Mesodermal cell (in vitro differentiated cells): ENCODE measurements around the gene RPS21.

ENCODE experiments used
- H3K27ac ChIP-seq: 2 replicates; pipeline ENCODE4 v1.7.0; 2013; ENCODE audit warnings: mild to moderate bottlenecking, low read depth, low read length, moderate library complexity; ENCODE audit not compliant: severe bottlenecking
- H3K36me3 ChIP-seq: 2 replicates; pipeline ENCODE4 v1.7.1; 2013; ENCODE audit warnings: mild to moderate bottlenecking, low read length, moderate library complexity; ENCODE audit not compliant: control insufficient read depth, insufficient read depth
- H3K4me1 ChIP-seq: one replicate; pipeline ENCODE4 v1.7.1; 2013; ENCODE audit warnings: mild to moderate bottlenecking, low read length; ENCODE audit not compliant: insufficient read depth, control insufficient read depth, poor library complexity, severe bottlenecking
- H3K4me3 ChIP-seq: 2 replicates; pipeline ENCODE4 v1.7.0; 2013; ENCODE audit warnings: low read length, control low read depth, mild to moderate bottlenecking; ENCODE audit not compliant: insufficient read depth, poor library complexity, severe bottlenecking; ENCODE audit errors: extremely low read depth
- H3K9me3 ChIP-seq: 2 replicates; pipeline ENCODE4 v1.7.1; 2013; ENCODE audit warnings: mild to moderate bottlenecking, low read length, moderate library complexity; ENCODE audit not compliant: control insufficient read depth
- WGBS, 2 experiments: methylation state at CpG; one replicate each; pipeline ENCODE4 v1.1.5; 2013; ENCODE audit warnings: missing lambda C conversion rate in 2 of 2; ENCODE audit not compliant: insufficient coverage in 2 of 2; 5-methylcytosine and 5-hydroxymethylcytosine counted together

RPS21 gene

DNA sequence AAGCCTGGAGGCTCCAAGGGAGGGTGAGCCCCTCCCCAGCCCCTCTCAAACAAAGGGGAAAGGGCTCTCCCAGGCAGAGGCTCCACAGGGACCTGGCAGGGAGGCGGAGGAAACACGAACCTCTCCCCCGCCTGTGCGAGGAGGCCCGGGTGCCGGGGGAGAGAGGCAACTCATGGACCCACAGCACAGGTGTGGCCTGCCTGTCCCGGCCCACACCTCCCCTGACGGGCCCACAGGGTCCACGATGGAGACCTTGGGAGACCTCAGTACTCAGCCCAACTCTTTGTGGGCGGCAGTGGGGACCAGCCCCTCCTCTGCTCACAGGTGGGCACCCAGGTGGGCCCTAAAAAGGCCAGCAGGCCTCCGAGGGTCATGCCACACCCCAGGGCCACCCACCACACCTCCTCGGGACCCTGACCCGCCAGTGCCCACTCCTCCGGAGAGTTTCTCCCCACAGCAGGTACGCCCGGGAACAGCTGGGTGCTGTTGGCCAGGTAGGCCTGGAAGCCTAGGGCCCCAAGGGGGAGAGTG, 32.0 kb upstream of the RPS21 start:
- H3K4me1 ChIP-seq, result peaks cover 54% of the 10 kb centered on the region
- 65 to 80% methylated on average over 8 to 10 of the region's 16 CpGs for WGBS, 2 experiments

DNA sequence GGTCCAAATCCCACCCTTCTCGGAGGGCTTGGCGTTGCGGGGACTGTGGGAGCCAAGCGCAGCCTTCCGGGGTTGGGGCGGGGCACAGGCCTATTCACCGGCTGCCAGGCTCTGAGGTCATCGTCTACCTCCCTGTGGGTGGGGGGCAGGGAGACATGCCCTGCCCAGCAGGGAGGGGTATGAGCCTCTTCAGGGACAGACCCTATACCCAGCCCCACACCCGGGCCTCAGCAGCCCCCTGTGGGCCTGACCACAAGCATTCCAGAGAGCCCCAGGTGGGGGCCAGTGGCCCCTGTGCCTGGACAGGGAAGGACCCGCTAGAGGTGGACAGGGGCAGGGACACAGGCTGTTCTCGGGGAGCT, 31.4 kb upstream of the RPS21 start:
- Histone ChIP-seq H3K27ac (peak overlapping the region; percentile 59), H3K36me3 (peaks cover 29% of the 10 kb centered on the region), H3K4me3 (no peak overlapping the region), H3K9me3 (no peaks in the 10 kb centered on the region), H3K4me1 (peaks cover 54% of the 10 kb centered on the region)
- WGBS, 2 experiments, result 25 to 50% methylated on average over 2 to 3 of the region's 11 CpGs

More for the DNA sequence above, 32.0 kb upstream of the RPS21 start:
- H3K9me3 ChIP-seq, result no peaks in the 10 kb centered on the region
- H3K4me3 ChIP-seq, result no peak overlapping the region
- H3K36me3 ChIP-seq, result peaks cover 34% of the 10 kb centered on the region
- peak overlapping the region; percentile 59 for H3K27ac ChIP-seq

DNA sequence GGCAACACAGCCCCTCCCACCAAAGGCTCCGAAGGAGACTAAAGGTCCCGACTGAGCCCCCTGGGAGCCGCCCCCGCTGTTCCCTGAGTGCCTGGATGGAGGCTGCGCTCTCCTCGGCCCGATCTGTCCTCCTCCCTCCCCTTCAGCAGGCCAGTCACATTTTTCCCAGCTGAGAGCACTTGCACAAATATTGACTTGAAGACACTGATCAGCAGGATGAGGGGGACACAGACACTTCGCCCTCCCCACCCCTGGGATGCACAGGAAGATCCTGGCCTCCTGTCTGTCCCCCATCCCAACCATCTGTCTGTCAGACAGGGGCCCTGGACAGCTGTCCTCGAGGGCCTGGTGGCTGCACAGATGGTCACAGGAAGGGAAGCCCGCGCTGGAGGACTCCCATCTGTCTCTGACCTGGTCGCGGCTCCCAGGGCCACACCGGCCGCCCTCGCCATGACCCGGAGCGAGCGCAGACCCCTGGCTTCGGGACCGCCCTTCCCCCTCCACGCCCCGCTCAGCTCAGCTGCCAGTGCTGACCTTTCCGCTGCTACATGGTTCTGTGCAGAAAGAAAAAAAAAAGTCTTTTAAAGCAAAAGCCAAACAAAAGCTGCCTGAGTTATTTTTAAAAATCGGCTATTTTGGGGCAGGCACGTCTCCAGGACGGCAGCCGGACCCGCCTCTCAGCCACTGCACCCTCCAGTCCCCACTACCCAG, 30.9 kb upstream of the RPS21 start:
- Histone ChIP-seq H3K36me3 (peaks cover 24% of the 10 kb centered on the region), H3K27ac (peak overlapping the region; percentile 59), H3K4me3 (no peak overlapping the region), H3K9me3 (no peaks in the 10 kb centered on the region), H3K4me1 (peaks cover 59% of the 10 kb centered on the region)
- 60 to 75% methylated on average over 22 to 24 of the region's 29 CpGs for WGBS, 2 experiments

DNA sequence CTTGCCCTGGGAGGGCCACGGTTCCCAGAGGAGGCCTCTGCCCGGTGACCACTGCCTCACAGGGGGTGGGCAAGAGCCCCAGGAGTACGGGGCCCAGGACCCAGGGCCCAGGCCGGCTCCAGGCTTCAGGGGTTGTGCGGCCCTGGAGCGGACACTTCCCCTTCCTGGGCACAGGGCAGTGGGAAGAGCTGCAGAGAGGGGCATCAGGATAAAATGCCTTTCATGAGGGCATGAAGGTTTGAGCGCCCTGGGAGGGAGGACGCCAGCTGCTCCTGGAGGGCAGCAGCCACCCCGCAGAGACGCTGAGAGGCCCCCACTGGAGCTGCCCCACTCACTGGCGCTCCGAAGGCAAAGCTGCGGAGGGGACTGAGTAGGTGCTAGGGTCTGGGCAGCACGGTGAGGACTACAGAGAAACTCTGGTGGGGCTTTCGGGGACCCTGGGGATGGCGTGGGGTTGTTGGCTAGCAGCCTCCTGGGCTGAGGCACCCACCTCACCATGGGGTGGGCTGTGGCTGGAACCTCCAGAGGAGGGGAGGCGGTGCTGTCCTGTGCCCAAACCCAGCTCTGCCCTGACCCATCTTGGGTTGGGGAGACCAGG, 30.2 kb upstream of the RPS21 start:
- peaks cover 65% of the 10 kb centered on the region for H3K4me1 ChIP-seq
- WGBS, 2 experiments, result 84 to 89% methylated on average over 13 to 15 of the region's 17 CpGs

DNA sequence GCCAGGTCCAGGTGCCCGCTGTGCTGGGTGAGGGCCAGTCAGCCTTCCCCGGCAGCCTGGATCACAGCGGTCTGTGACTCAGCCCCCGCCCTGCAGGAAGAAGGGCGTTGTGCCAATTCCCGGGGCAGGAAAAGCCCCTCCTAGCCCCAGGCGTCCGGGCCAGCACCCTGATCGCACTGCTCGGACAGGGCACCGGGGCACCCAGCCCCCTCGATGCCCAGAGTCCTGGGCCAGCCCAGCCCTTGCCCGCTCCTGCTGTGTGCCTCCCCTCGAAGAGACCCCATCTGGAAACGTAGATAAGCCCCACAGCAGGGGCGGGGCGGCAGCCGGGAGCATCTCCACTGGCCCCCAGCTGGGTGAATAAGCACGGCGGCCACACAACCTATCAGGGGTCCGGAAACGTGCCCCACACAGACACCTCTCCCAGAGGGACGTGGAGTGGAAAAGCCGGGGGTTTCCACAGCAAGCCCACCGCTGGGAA, 29.7 kb upstream of the RPS21 start:
- Histone ChIP-seq H3K36me3 (peaks cover 17% of the 10 kb centered on the region), H3K4me1 (peaks cover 71% of the 10 kb centered on the region), H3K27ac (no peak overlapping the region), H3K9me3 (no peaks in the 10 kb centered on the region), H3K4me3 (no peak overlapping the region)
- 86 to 88% methylated on average over 20 to 25 of the region's 25 CpGs for WGBS, 2 experiments

More for the DNA sequence above, 30.2 kb upstream of the RPS21 start:
- no peaks in the 10 kb centered on the region for H3K9me3 ChIP-seq
- H3K4me3 ChIP-seq, result no peak overlapping the region
- peak overlapping the region; percentile 59 for H3K27ac ChIP-seq
- peaks cover 21% of the 10 kb centered on the region for H3K36me3 ChIP-seq

DNA sequence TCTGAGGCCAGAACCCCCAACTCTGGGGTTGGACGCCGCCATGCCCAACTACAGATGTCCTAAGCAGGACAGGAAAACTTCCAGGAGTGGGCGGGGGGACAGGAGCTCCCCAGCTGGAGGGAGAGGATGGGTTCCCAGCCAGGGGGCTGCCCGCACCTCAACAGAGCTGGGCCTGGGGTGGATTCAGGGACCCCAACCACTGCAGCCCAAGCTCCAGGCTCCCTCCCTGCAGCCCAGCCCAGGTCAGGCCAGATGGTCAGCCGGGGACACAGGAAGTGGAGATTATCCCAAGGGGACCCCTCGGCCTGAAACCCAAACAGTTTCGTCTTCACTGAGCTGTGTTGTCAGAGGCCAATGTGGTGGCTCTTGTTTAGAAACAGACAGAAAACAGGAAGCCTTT, 29.2 kb upstream of the RPS21 start:
- 93 to 95% methylated on average over 7 of the region's 7 CpGs for WGBS, 2 experiments
- H3K4me1 ChIP-seq, result peaks cover 73% of the 10 kb centered on the region

DNA sequence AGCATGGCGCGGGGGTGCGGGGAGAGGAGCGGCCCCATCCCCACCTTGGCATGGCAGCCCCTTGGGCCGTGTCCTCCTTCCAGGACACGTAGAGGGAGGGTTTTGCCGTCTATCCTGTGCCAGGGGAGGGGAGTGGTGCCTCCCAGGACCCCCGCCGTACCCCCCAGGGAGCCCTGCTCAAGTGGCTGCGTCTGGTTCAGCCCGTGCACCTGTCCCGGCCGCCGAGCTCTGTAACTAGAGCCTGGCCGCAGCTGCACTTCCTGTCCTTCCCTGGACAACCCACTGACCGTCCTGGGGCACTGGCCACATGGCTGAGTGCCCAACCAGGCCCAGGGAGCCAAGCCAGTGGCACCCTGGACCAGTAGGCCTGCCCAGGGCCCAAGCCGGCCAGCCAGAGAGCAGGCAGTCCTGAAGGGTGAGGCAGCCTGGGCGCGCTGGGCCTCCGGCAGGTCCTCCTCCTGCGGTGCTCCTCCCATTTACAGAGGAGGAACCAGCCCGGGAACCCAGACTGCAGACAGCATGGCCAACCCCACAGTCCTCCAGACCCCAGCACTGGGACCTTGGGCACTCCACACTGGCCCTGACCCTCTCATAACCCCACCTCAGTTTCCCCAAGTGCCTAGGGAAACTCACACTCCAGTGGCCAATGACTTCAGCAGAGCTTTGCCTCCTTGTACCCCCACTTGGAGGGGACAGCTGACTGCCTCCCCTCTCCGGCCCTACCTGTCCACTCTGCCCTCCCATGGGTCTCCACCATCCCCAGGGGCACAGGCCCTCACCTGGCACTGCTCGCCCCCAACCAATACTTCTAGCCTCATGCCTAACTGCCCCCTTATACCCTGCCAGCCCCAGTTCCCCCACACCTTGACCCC, 28.5 kb upstream of the RPS21 start:
- Histone ChIP-seq H3K27ac (no peak overlapping the region), H3K9me3 (no peaks in the 10 kb centered on the region), H3K4me3 (no peak overlapping the region), H3K4me1 (peaks cover 80% of the 10 kb centered on the region), H3K36me3 (peaks cover 17% of the 10 kb centered on the region)
- 91 to 98% methylated on average over 22 to 24 of the region's 24 CpGs for WGBS, 2 experiments

More for the DNA sequence above, 29.2 kb upstream of the RPS21 start:
- Histone ChIP-seq H3K9me3 (no peaks in the 10 kb centered on the region), H3K27ac (no peak overlapping the region), H3K36me3 (peaks cover 17% of the 10 kb centered on the region), H3K4me3 (no peak overlapping the region)

DNA sequence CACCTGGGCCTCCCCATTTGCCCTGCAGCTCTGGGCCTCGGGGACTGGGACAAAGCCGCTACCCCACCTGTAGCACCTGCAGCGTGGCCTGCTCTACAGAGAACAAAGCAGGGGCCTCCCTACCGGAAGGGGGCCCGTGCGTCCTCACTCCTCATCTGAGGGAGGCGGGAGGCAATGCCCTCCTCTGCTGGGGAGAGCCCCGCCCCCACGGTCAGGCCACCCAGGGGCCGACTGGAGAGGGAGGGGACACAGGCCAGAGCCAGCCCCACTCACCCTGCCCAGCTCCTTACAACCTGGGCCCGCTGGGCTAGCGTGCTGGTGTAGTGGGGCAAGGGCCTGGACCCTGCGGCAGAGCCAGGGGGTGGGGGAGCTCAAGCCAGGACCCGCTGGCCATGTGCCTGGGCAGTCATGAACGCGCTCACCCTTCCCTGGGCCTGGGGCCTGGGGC, 27.8 kb upstream of the RPS21 start:
- no peak overlapping the region for H3K4me3 ChIP-seq
- peaks cover 17% of the 10 kb centered on the region for H3K36me3 ChIP-seq
- WGBS, 2 experiments, result 85 to 88% methylated on average over 6 to 15 of the region's 16 CpGs
- peaks cover 87% of the 10 kb centered on the region for H3K4me1 ChIP-seq
- no peaks in the 10 kb centered on the region for H3K9me3 ChIP-seq
- H3K27ac ChIP-seq, result no peak overlapping the region

DNA sequence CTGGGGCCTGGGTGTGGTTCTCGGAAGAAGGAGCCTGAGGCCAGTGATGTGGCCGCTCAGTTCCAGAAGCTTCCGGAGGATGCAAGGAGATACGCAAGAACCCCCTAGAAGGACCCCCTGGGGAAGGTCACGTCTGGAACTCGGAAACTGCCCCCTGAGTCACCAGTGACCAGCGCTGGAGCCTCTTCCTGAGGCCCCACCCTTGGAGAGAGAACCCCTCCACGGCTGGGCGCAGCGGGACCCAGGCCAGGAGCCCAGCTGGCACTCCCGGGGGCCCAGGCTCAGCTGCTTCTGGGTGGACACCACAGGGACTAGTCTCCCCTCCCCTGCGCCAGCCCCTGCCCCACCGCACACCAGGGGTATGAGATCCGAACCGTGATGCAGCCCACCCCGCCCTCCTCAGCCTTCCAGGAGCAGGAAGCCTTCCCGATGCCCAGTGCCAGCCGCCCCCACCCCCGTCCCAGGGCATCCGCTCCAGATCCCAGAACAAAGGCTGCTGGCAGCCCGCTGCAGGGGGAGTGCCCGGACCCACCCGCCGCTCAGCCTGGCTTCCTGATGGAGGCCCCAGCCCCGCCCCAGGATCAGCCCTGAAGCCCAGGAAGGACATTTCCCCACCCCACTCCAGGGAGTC, 27.3 kb upstream of the RPS21 start:
- Histone ChIP-seq H3K4me3 (no peak overlapping the region), H3K9me3 (no peaks in the 10 kb centered on the region), H3K4me1 (peaks cover 88% of the 10 kb centered on the region), H3K36me3 (peaks cover 17% of the 10 kb centered on the region), H3K27ac (no peak overlapping the region)
- 88 to 89% methylated on average over 18 to 22 of the region's 25 CpGs for WGBS, 2 experiments
